Upper lobe of right lung (tissue), 1 donor: Measurements from ENCODE around the gene ADIPOR2. TPM values are rescaled to one million over a fixed set of nuclear protein-coding genes. Genes with fewer than 3 reads are reported as not detected.

Experiments
- ATAC-seq: fragments of 200-7000 bp; cut with Tn5 transposase; one replicate; pipeline ENCODE4 v1.9.1; 2020; ENCODE audit warnings: mild to moderate bottlenecking, moderate library complexity
- DNase-seq: peaks from one replicate; pipeline ENCODE4 v3.0.0-alpha.2; 2020
- H3K27ac ChIP-seq: fragments of 200-600 bp; one replicate; pipeline ENCODE4 v1.8.0; 2022
- H3K27me3 ChIP-seq: fragments of 200-600 bp; one replicate; pipeline ENCODE4 v1.8.0; 2022; ENCODE audit warnings: mild to moderate bottlenecking
- H3K36me3 ChIP-seq: fragments of 200-600 bp; one replicate; pipeline ENCODE4 v1.8.0; 2022
- H3K4me1 ChIP-seq: fragments of 200-600 bp; one replicate; pipeline ENCODE4 v1.8.0; 2022
- H3K4me3 ChIP-seq: fragments of 200-600 bp; one replicate; pipeline ENCODE4 v1.8.0; 2022; ENCODE audit warnings: mild to moderate bottlenecking
- H3K9me3 ChIP-seq: fragments of 200-600 bp; one replicate; pipeline ENCODE4 v1.8.0; 2022
- intact Hi-C: fragments of 100-400 bp; cut with DNase I; formaldehyde crosslinking; loops from one replicate; pipeline ENCODE4 v1.11.0; 2022
- total RNA-seq: library from RNA; stranded (reverse); fragmentation: NEBNext Ultra II Directional; extraction: Animal tissue kit (Norgen Biotek cat#: 25700); gene quantifications from one replicate; pipeline ENCODE4 v1.2.1, GENCODE V29; 2021
- TF ChIP-seq, protein P1 (sequence below): fragments of 200-600 bp; IDR thresholded peaks from one replicate; pipeline ENCODE4 v1.8.0; 2022; ENCODE audit warnings: antibody characterized with exemption
- donor health status: DM: no; HTN: yes; CAD: no; lungs with severe emphysema.

The ADIPOR2 gene
- total RNA-seq, 1 donor from 2014 or later, result 96.0 TPM

DNA sequence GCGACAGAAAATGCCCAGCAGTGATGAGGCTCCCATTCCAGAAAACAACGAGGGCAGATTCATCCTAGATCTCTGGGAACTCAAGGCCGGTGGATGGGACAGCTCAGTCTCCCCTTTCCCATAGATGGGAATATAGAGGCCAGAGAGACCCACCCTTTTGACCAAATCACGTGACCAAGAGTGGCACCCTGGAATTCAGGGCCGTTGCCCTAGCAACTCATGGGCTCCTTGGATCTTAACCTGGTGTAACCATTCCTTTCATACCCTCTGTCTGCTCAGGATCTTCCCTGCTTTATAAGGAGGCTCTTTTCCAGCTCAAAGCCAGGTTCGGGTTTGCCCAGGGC is 121.0 kb downstream of the ADIPOR2 start:
- no peaks in the 10 kb centered on the region for H3K9me3 ChIP-seq
- intact Hi-C loops, result no loop called here
- H3K27ac ChIP-seq, result peak overlapping the region; percentile 70
- H3K36me3 ChIP-seq, result no peaks in the 10 kb centered on the region
- peaks cover 6% of the 10 kb centered on the region for H3K4me1 ChIP-seq
- TF ChIP-seq, protein P1, sequence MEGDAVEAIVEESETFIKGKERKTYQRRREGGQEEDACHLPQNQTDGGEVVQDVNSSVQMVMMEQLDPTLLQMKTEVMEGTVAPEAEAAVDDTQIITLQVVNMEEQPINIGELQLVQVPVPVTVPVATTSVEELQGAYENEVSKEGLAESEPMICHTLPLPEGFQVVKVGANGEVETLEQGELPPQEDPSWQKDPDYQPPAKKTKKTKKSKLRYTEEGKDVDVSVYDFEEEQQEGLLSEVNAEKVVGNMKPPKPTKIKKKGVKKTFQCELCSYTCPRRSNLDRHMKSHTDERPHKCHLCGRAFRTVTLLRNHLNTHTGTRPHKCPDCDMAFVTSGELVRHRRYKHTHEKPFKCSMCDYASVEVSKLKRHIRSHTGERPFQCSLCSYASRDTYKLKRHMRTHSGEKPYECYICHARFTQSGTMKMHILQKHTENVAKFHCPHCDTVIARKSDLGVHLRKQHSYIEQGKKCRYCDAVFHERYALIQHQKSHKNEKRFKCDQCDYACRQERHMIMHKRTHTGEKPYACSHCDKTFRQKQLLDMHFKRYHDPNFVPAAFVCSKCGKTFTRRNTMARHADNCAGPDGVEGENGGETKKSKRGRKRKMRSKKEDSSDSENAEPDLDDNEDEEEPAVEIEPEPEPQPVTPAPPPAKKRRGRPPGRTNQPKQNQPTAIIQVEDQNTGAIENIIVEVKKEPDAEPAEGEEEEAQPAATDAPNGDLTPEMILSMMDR, result no peak
- no peak overlapping the region for H3K4me3 ChIP-seq
- DNase-seq (no peak), ATAC-seq (no peak)
- H3K27me3 ChIP-seq, result no peaks in the 10 kb centered on the region

GRCh38 chr12:1812650-1813302 is 121.9 kb downstream of the ADIPOR2 start:
- TF ChIP-seq, protein P1, result no peak
- ATAC-seq, result peak; percentile 79
- Histone ChIP-seq H3K9me3 (no peaks in the 10 kb centered on the region), H3K36me3 (no peaks in the 10 kb centered on the region), H3K27me3 (no peaks in the 10 kb centered on the region), H3K4me1 (peaks cover 6% of the 10 kb centered on the region), H3K4me3 (no peak overlapping the region), H3K27ac (peak overlapping the region; percentile 70)
- no peak for DNase-seq
- intact Hi-C loops, result no loop called here

DNA sequence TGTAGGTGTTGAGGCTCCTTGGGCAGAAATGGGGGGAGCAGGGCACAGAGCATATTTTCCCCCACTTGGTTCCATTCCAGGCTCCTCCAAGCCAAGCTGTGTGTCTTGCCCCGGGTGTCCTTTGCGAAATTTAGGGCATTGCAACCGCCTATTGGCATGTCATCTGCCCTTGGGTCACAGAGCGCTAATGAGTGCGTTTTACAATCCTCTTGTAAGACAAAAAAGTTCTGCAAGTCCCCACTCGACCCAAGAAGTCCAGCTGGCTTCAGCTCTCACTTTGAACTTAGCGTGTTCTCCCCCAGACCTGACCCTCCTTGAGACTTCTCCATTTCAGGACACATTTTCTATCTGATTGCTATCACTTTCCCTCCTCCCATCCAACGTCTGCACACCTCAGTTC is 123.4 kb downstream of the ADIPOR2 start:
- ATAC-seq (no peak), DNase-seq (no peak)
- intact Hi-C loops, result no loop called here
- H3K9me3 ChIP-seq, result no peaks in the 10 kb centered on the region
- peaks cover 6% of the 10 kb centered on the region for H3K4me1 ChIP-seq
- H3K36me3 ChIP-seq, result no peaks in the 10 kb centered on the region
- TF ChIP-seq, protein P1, result no peak
- no peak overlapping the region for H3K4me3 ChIP-seq
- H3K27ac ChIP-seq, result no peak overlapping the region
- no peaks in the 10 kb centered on the region for H3K27me3 ChIP-seq

DNA sequence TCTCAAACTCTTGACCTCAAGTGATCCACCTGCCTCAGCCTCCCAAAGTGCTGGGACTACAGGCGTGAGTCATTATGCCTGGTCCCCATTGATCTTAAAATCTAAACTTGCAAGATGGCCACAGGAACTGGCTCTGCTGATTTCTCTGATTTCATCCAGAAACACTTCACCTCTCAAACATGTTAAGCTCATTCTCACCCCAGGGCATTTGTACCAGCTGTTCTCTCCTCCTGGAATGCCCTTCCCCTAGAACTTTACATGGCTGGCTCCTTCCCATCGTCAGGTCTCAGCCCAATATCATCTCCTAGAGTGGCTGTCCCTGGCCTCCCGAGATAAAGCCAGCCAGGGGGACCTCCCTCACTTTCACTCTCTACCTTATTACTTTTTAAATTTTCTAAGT is 124.2 kb downstream of the ADIPOR2 start:
- H3K36me3 ChIP-seq, result no peaks in the 10 kb centered on the region
- DNase-seq (no peak), ATAC-seq (no peak)
- no peak overlapping the region for H3K4me3 ChIP-seq
- H3K4me1 ChIP-seq, result peaks cover 6% of the 10 kb centered on the region
- no peaks in the 10 kb centered on the region for H3K9me3 ChIP-seq
- intact Hi-C loops, result no loop called here
- TF ChIP-seq, protein P1, result no peak
- H3K27me3 ChIP-seq, result peaks cover 2% of the 10 kb centered on the region
- H3K27ac ChIP-seq, result no peak overlapping the region

GRCh38 chr12:1815814-1816729 is 125.2 kb downstream of the ADIPOR2 start:
- ATAC-seq, result no peak
- H3K36me3 ChIP-seq, result no peaks in the 10 kb centered on the region
- H3K27ac ChIP-seq, result no peak overlapping the region
- peaks cover 6% of the 10 kb centered on the region for H3K4me1 ChIP-seq
- TF ChIP-seq, protein P1, result no peak
- no peaks in the 10 kb centered on the region for H3K9me3 ChIP-seq
- DNase-seq, result no peak
- H3K27me3 ChIP-seq, result peaks cover 12% of the 10 kb centered on the region
- no peak overlapping the region for H3K4me3 ChIP-seq
- intact Hi-C loops, result no loop called here
